ENCODE results near the gene ALOX5. TPM values are rescaled to one million over a fixed set of nuclear protein-coding genes. Genes with fewer than 3 reads are reported as not detected.

ALOX5 gene
- total RNA-seq, 1 donor from 2014 or later: 1.6 TPM

DNA sequence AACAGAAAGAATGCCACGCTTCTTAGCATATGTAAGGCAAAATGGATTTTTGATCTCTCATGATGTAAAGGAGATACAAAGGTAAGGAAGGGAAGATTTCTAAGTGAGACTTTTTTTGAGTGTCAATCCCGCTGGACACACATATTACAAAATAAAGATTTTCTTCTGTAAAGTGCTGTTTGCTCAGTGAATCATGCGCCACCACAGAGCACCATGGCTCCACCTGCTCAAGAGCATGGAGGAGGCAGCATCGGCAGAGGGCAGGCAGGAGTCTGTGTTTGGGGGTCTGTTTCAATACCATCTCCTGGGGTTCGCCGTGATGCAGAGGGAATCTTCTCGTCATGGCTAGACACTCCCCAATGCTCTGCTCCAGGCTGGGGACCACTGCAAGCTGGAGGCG is 83.5 kb downstream of the ALOX5 start:
- DNase-seq (ENCODE audit: low spot score): no peak
- no peak for TF ChIP-seq EZH2phosphoT487 (IDR thresholded peaks at IDR 0.05)
- no peak for TF ChIP-seq EZH2 (IDR thresholded peaks at IDR 0.05)
- TF ChIP-seq, protein P1, sequence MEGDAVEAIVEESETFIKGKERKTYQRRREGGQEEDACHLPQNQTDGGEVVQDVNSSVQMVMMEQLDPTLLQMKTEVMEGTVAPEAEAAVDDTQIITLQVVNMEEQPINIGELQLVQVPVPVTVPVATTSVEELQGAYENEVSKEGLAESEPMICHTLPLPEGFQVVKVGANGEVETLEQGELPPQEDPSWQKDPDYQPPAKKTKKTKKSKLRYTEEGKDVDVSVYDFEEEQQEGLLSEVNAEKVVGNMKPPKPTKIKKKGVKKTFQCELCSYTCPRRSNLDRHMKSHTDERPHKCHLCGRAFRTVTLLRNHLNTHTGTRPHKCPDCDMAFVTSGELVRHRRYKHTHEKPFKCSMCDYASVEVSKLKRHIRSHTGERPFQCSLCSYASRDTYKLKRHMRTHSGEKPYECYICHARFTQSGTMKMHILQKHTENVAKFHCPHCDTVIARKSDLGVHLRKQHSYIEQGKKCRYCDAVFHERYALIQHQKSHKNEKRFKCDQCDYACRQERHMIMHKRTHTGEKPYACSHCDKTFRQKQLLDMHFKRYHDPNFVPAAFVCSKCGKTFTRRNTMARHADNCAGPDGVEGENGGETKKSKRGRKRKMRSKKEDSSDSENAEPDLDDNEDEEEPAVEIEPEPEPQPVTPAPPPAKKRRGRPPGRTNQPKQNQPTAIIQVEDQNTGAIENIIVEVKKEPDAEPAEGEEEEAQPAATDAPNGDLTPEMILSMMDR (IDR thresholded peaks at IDR 0.05): no peak
- no peak overlapping the region for H3K27ac ChIP-seq
- H3K79me2 ChIP-seq (ENCODE audit: low read depth): no peaks in the 10 kb centered on the region
- Mint-ChIP-seq H3K36me3 (peaks cover 9% of the 10 kb centered on the region), H3K4me3 (no peak overlapping the region), H3K27me3 (ENCODE audit: insufficient read depth, low read depth) (no peaks in the 10 kb centered on the region), H3K9me3 (no peaks in the 10 kb centered on the region), H3K27ac (no peak overlapping the region), H3K4me1 (no peaks in the 10 kb centered on the region)
- H3K9me3 ChIP-seq (ENCODE audit: low read depth): no peaks in the 10 kb centered on the region
- H3K4me2 ChIP-seq: no peak overlapping the region
- no peak overlapping the region for H3K9ac ChIP-seq
- no peaks in the 10 kb centered on the region for H3F3A ChIP-seq (ENCODE audit: low read depth)
- no peaks in the 10 kb centered on the region for H3K4me1 ChIP-seq
- no peak overlapping the region for H2AFZ ChIP-seq (replicated peaks)
- no peaks in the 10 kb centered on the region for H4K20me1 ChIP-seq (ENCODE audit: low read depth)
- no peak overlapping the region for H3K4me3 ChIP-seq
- H3K36me3 ChIP-seq: no peaks in the 10 kb centered on the region
- no peaks in the 10 kb centered on the region for H3K27me3 ChIP-seq

DNA sequence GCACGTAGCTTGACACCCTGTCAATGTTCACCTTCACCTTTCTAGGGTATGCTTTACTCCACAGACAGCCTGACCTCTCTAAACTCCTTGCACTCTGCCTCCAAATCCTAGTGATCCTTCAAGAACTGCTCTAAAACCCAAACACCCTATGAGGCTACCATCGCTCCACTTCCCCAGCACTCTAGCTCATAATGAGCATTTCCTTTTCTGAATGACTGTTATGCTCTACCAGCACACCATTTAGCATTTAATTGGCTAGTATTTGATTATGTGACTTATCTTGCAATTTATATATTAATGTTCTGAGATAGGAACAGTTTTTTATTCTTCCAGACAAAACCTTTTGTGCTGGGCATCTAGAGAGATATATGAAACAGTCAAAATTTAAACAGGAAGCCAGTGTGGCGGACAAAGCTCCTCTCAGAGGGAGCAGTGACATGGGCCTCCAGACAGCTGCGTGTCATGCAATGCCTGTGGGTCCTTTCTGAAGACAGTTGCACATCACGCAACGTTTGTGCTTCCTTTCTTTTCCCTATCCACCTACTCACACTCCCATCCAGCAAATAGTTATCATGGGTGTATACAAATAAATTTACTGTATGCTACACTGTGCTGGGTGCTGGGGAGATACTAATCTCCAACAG is 86.3 kb downstream of the ALOX5 start:
- no peak overlapping the region for H3K4me3 Mint-ChIP-seq
- DNase-seq (ENCODE audit: low spot score): no peak
- no peaks in the 10 kb centered on the region for H3K9me3 Mint-ChIP-seq
- Histone ChIP-seq H3K4me1 (no peaks in the 10 kb centered on the region), H3K27me3 (no peaks in the 10 kb centered on the region), H3K36me3 (no peaks in the 10 kb centered on the region), H4K20me1 (ENCODE audit: low read depth) (no peaks in the 10 kb centered on the region), H3F3A (ENCODE audit: low read depth) (no peaks in the 10 kb centered on the region), H3K4me2 (no peak overlapping the region), H3K4me3 (no peak overlapping the region), H2AFZ (replicated peaks) (no peak overlapping the region), H3K79me2 (ENCODE audit: low read depth) (no peaks in the 10 kb centered on the region), H3K9me3 (ENCODE audit: low read depth) (no peaks in the 10 kb centered on the region), H3K9ac (no peak overlapping the region), H3K27ac (no peak overlapping the region)
- no peak for TF ChIP-seq EZH2 (IDR thresholded peaks at IDR 0.05)
- TF ChIP-seq EZH2phosphoT487 (IDR thresholded peaks at IDR 0.05): no peak
- TF ChIP-seq, protein P1 (IDR thresholded peaks at IDR 0.05): no peak
- H3K4me1 Mint-ChIP-seq: peaks cover 4% of the 10 kb centered on the region
- no peak overlapping the region for H3K27ac Mint-ChIP-seq
- peaks cover 3% of the 10 kb centered on the region for H3K27me3 Mint-ChIP-seq (ENCODE audit: insufficient read depth, low read depth)
- H3K36me3 Mint-ChIP-seq: peaks cover 9% of the 10 kb centered on the region

DNA sequence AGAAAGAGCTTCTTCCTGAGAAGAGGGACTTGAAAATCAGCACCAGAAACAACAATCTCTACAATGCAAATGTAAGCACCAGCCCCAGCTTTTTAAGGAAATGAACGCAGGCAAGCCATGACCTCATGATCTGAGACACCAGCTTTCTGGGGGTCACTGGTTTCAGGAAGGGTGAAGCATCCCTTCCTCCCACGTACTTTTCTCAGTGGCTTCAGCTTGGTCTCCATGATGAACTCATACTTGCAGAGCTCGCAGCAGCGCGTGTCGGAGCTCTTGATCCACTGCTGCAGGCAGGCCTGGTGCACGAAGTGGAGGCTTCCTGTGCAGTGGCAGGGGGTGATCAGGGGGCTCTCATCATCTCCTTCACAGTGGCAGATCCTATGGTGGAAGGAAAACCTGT is 87.0 kb downstream of the ALOX5 start:
- H3K4me1 ChIP-seq: no peaks in the 10 kb centered on the region
- H3K4me2 ChIP-seq: no peak overlapping the region
- no peak overlapping the region for H3K9ac ChIP-seq
- no peak overlapping the region for H3K4me3 Mint-ChIP-seq
- no peak overlapping the region for H3K27ac ChIP-seq
- no peaks in the 10 kb centered on the region for H3K9me3 ChIP-seq (ENCODE audit: low read depth)
- no peaks in the 10 kb centered on the region for H3K36me3 ChIP-seq
- H3F3A ChIP-seq (ENCODE audit: low read depth): no peaks in the 10 kb centered on the region
- TF ChIP-seq EZH2 (IDR thresholded peaks at IDR 0.05): no peak
- TF ChIP-seq EZH2phosphoT487 (IDR thresholded peaks at IDR 0.05): no peak
- TF ChIP-seq, protein P1 (IDR thresholded peaks at IDR 0.05): no peak
- H3K27me3 Mint-ChIP-seq (ENCODE audit: insufficient read depth, low read depth): peaks cover 5% of the 10 kb centered on the region
- H3K36me3 Mint-ChIP-seq: peaks cover 9% of the 10 kb centered on the region
- no peaks in the 10 kb centered on the region for H3K79me2 ChIP-seq (ENCODE audit: low read depth)
- H3K27me3 ChIP-seq: no peaks in the 10 kb centered on the region
- H3K4me3 ChIP-seq: no peak overlapping the region
- no peak overlapping the region for H2AFZ ChIP-seq (replicated peaks)
- no peaks in the 10 kb centered on the region for H3K9me3 Mint-ChIP-seq
- DNase-seq (ENCODE audit: low spot score): no peak
- H4K20me1 ChIP-seq (ENCODE audit: low read depth): no peaks in the 10 kb centered on the region
- peaks cover 6% of the 10 kb centered on the region for H3K4me1 Mint-ChIP-seq
- H3K27ac Mint-ChIP-seq: no peak overlapping the region
